Measurements from ENCODE around the gene GRK1.
"Not testable (repeated sequence)": the region's sequence is repeated elsewhere in the genome, so short reads cannot be mapped to it uniquely, and the experiment has no call there.

Gene GRK1

GRCh38 chr13:113666951-113667701, at the start of gene GRK1:
GRK1 (plus strand) TSS chr13:113667219; CDS start chr13:113667387, 168 bp downstream.
- no peak for DNase-seq

GRCh38 chr13:113617961-113618360, 49.1 kb upstream of the GRK1 start:
- no peak for DNase-seq

DNA sequence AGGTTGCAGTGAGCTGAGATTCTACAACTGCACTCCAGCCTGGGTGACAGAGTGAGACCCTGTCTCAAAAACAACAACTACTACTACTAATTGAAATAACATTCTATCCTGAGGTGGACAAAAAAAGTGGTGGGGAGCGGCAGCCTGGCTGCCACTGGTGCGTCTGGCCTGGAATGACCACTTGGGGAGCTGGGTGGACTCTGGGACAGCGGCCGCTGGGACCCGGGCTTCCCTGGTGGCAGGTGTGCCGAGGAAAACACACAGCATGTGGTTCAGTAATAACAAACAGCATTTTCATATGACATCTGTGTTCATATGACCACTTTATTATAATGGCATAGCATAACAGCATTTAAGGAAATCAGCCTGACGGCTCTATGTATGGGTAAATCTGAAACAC, 48.6 kb upstream of the GRK1 start:
- DNase-seq = no peak

- DNase-seq = no peak
These were observed 46.8 kb upstream of the GRK1 start for GRCh38 chr13:113620036-113620796.

GRCh38 chr13:113621046-113621445, 46.0 kb upstream of the GRK1 start:
- no peak for DNase-seq

- not testable (repeated sequence) for DNase-seq
These were observed 45.5 kb upstream of the GRK1 start for GRCh38 chr13:113621498-113621897.

DNA sequence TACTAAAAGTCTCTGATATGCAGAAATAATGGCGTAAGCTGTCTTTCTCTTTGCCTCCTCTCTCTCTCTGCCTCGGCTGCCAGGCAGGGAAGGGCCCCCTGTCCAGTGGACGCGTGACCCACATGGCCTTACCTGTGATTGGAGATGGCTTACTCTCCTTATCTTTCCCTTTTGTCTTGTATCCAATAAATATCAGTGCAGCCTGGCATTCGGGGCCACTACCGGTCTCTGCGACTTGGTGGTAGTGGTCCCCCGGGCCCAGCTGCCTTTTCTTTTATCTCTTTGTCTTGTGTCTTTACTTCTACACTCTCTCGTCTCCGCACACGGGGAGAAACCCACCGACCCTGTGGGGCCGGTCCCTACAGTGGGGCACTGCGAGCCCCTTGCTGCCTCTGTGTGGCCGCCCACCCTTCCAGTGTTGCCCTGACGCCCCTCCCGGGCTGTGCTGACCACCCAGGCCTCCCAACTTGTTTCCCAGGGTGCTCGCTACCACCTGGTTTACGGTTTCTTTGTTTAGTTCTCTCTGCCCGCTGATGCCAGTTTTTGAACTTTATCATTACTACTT, 45.0 kb upstream of the GRK1 start:
- DNase-seq = not testable (repeated sequence)

DNA sequence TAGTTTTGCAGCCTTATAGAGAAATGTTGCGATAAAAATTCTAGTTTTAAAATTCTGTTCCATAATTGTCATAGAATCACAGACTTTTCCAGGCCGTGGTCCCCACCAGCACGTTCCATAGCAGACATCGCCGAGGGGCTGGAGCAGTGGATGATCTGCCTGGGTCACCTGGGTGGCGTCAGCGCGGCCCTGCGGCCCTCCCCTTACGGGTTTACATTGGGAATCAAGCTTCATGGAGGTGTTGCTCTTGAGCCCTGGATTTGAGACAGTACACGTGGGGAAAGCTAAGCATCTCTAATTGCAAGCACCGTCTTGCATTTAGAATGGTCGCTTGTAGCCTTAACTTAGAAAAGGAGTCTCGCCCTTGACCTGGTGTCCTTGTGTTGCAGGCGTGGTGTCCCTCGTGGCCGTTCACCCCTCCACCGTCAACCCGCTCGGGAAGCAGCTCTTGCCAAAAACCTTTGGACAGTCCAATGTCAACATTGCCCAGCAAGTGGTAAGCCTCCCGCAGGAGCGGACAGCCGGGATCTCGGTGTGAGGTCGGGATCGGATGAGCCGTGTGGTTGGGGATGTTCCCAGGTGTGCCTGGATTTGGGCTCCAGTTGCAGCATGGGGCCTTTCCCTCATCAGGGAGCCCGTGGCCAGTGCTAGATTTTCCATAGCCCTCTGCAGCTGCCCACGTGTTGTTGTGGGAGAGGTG, 44.1 kb upstream of the GRK1 start:
- DNase-seq = no peak

- DNase-seq = no peak
These were observed 43.4 kb upstream of the GRK1 start for GRCh38 chr13:113623491-113624234.

DNA sequence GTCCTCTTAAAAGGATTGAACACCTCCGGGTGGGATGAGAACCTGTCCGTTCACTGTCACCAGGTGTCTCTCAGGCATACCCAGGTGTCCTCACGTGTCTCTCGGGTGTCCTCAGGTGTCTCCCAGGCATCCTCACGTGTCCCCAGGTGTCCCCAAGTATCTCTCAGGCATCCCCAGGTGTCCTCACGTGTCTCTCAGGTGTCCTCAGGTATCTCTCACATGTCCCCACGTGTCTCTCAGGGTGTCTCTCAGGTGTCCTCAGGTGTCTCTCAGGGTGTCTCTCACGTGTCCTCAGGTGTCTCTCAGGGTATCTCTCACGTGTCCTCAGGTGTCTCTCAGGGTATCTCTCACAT, 42.8 kb upstream of the GRK1 start:
- DNase-seq = no peak

DNA sequence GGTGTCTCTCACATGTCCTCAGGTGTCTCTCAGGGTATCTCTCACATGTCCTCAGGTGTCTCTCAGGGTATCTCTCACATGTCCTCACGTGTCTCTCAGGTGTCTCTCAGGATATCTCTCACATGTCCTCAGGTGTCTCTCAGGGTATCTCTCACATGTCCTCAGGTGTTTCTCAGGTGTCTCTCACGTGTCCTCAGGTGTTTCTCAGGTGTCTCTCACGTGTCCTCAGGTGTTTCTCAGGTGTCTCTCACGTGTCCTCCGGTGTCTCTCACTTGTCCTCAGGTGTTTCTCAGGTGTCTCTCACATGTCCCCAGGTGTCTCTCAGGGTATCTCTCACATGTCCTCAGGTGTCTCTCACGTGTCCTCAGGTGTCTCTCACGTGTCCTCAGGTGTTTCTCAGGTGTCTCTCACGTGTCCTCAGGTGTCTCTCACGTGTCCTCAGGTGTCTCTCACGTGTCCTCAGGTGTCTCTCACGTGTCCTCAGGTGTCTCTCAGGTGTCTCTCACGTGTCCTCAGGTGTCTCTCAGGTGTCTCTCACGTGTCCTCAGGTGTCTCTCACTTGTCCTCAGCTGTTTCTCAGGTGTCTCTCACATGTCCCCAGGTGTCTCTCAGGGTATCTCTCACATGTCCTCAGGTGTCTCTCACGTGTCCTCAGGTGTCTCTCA, 42.2 kb upstream of the GRK1 start:
- DNase-seq = not testable (repeated sequence)

DNA sequence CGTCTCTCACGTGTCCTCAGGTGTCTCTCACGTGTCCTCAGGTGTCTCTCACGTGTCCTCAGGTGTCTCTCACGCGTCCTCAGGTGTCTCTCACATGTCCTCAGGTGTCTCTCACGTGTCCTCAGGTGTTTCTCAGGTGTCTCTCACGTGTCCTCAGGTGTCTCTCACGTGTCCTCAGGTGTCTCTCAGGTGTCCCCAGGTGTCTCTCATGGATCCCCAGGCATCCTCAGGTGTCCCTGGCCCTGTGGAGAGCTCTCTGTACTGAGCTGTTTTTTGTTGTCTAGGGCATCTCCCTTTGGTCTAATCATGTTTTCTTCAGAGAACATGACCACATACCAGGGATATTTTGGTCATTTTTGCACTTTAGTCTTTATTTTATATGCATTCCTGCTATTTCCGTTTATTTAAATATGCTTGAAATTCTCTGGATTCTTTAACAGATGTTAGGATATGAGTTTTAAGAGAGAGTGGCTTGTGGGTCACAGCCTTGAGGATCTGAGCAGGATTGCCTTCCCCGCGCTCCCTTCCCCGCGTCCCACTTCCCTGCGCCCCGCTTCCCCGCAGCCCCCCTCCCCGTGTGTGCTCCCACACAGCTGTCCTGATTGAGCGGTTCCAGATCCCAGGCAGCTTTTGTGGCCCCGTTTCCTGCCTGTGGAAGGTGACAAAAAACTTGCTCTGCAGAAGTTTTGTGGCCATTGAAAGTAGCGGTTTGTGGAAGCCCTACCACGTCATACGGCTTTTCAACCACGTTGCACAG, 40.9 kb upstream of the GRK1 start:
- peak; percentile 65 for DNase-seq

DNA sequence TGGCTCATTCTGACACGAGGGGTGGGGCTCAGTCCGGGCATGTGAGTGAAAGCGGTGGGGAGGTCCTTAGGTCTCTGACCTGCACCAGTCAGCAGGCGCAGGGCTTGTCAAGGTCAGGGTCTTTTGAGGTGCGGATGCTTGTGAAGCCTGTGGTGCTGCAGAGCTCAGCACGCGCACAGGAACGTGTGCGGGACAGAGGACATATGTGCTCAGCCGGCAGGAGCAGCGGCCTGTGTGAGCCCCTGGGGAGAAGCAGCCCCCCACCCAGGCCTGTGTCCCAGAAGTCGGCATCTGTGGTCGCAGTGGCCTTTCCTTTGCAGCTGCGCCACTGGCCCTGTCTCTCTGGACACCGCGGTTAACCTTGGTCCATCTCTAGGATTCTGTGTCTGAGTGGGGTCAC, 39.9 kb upstream of the GRK1 start:
- DNase-seq = no peak

GRCh38 chr13:113628291-113629270, 38.4 kb upstream of the GRK1 start:
- no peak for DNase-seq

DNA sequence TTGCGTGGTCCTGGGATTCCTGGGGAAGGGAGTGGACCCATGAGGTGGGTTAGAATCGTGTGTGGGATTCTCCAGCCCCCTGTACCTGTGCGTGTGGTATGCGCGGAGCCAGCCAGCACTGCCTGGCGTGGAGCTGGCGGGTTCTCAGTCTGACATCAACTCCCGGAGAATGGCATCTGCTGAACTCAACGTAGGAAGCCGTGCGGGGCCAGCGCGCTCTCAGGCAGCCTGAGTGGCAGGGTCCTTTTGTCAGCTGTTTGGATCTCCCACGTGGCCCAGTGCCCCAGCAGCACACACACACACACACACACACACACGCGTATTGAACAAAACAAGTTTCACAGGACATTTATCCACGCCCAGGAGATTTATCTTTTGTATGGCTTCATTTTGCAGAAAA, 37.2 kb upstream of the GRK1 start:
- no peak for DNase-seq

- DNase-seq = no peak
These were observed 36.7 kb upstream of the GRK1 start for GRCh38 chr13:113630296-113630695.

- DNase-seq = no peak
These were observed 36.2 kb upstream of the GRK1 start for GRCh38 chr13:113630804-113631203.

GRCh38 chr13:113631341-113632095, 35.5 kb upstream of the GRK1 start:
- no peak for DNase-seq
